Adipocyte (in vitro differentiated cells): ENCODE data around the gene PAPOLA.

ENCODE experiments used
- DNase-seq: peaks from one replicate; pipeline ENCODE4 v3.0.0-alpha.2; 2015; ENCODE audit warnings: low read depth
- H3K27me3 ChIP-seq: replicated peaks from 2 replicates; pipeline ENCODE4 v1.7.0; 2013; ENCODE audit warnings: mild to moderate bottlenecking, low read length, moderate library complexity; ENCODE audit not compliant: control insufficient read depth, insufficient read depth
- H3K36me3 ChIP-seq: 2 replicates; pipeline ENCODE4 v1.7.0; 2013; ENCODE audit warnings: low read length, mild to moderate bottlenecking, moderate library complexity; ENCODE audit not compliant: control insufficient read depth, insufficient read depth, severe bottlenecking
- H3K4me1 ChIP-seq: 2 replicates; pipeline ENCODE4 v1.7.0; 2013; ENCODE audit warnings: mild to moderate bottlenecking, low read length, moderate library complexity; ENCODE audit not compliant: control insufficient read depth, insufficient read depth
- H3K4me3 ChIP-seq: 2 replicates; pipeline ENCODE4 v1.7.0; 2013; ENCODE audit warnings: mild to moderate bottlenecking, low read length, moderate library complexity
- H3K9ac ChIP-seq: 2 replicates; pipeline ENCODE4 v1.7.0; 2013; ENCODE audit warnings: mild to moderate bottlenecking, low read length, moderate library complexity
- H3K9me3 ChIP-seq: 2 replicates; pipeline ENCODE4 v1.7.0; 2013; ENCODE audit warnings: mild to moderate bottlenecking, low read length, moderate library complexity; ENCODE audit not compliant: control insufficient read depth

The PAPOLA gene

DNA sequence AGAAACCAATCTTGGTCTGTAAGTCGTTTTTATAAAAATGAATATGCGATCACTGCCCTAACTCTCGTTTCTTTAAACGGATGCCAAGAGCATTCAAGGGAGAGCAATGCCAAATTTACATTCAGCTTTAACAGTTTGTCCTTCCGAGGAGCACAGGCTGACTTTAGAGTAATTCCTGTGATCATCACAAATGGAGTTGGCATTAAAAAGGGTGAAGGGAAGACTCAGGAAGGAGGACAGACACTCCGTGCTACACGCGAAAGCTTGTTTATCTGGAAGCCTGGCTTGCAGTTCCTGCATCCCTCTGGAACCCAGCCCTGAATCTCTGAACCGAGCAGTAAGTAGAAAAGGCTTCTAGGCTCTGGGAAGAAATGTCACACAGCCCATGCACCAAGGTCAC, 78.4 kb downstream of the PAPOLA start:
- Histone ChIP-seq H3K9ac (no peak overlapping the region), H3K4me1 (no peaks in the 10 kb centered on the region), H3K4me3 (no peak overlapping the region), H3K36me3 (no peaks in the 10 kb centered on the region), H3K9me3 (no peaks in the 10 kb centered on the region), H3K27me3 (peaks cover 20% of the 10 kb centered on the region)
- no peak for DNase-seq

DNA sequence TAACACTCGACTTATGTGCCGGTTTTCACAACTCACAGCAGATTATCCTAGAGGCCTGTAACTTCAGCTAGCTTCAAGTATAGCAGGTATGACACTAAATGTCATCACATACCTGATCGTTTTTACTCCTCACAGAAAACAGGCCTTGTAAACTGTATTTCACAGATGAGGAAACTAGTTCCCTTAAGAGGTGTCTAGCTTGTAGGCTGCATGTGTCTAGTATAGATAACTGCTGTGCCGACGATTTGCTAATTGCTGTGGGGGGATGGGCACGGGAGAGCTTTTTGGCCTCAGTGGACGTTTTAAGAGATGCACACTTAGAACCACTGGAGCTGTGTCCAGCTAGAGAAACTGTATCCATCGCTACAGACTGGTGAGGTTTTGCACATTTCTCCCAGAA, 78.8 kb downstream of the PAPOLA start:
- Histone ChIP-seq H3K36me3 (no peaks in the 10 kb centered on the region), H3K4me3 (no peak overlapping the region), H3K27me3 (peaks cover 25% of the 10 kb centered on the region), H3K9me3 (no peaks in the 10 kb centered on the region), H3K9ac (no peak overlapping the region), H3K4me1 (no peaks in the 10 kb centered on the region)
- no peak for DNase-seq

GRCh38 chr14:96581902-96582301, 79.7 kb downstream of the PAPOLA start:
- DNase-seq: no peak
- Histone ChIP-seq H3K4me1 (no peaks in the 10 kb centered on the region), H3K4me3 (no peak overlapping the region), H3K9me3 (no peaks in the 10 kb centered on the region), H3K27me3 (peaks cover 30% of the 10 kb centered on the region), H3K36me3 (no peaks in the 10 kb centered on the region), H3K9ac (no peak overlapping the region)

- no peaks in the 10 kb centered on the region for H3K9me3 ChIP-seq
- no peak for DNase-seq
- peaks cover 35% of the 10 kb centered on the region for H3K27me3 ChIP-seq
- H3K4me1 ChIP-seq: no peaks in the 10 kb centered on the region
- no peak overlapping the region for H3K9ac ChIP-seq
- H3K36me3 ChIP-seq: no peaks in the 10 kb centered on the region
- no peak overlapping the region for H3K4me3 ChIP-seq
Observed at GRCh38 chr14:96582411-96582961, 80.3 kb downstream of the PAPOLA start.

GRCh38 chr14:96582995-96583394, 80.8 kb downstream of the PAPOLA start:
- Histone ChIP-seq H3K4me1 (no peaks in the 10 kb centered on the region), H3K4me3 (no peak overlapping the region), H3K27me3 (peaks cover 36% of the 10 kb centered on the region), H3K9me3 (no peaks in the 10 kb centered on the region), H3K9ac (no peak overlapping the region), H3K36me3 (no peaks in the 10 kb centered on the region)
- DNase-seq: no peak

DNA sequence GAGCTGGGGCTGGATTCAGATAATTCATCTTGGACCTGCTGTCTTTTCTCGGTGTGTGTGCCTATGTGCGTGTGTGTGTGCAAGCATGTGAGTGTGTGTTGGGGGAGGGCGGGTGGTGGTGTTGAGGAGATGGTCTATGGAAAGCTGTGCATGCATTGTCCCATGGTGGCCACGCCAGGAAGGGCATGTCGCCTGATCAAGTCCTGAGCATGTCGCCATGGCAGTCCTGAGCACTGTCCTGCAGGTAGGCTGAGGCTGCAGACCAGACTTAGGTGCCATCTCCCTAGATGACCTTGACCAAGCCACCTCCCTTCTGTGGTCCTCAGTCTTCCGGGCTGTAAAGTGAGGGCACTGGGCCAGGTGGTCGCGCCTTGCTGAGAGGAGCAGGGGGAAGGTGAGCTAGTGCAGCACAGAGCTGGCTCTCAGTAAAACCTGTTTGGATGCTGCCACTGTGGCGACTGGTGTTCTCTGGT, 81.4 kb downstream of the PAPOLA start:
- Histone ChIP-seq H3K4me1 (no peaks in the 10 kb centered on the region), H3K9ac (no peak overlapping the region), H3K27me3 (peaks cover 36% of the 10 kb centered on the region), H3K9me3 (no peaks in the 10 kb centered on the region), H3K4me3 (no peak overlapping the region), H3K36me3 (no peaks in the 10 kb centered on the region)
- DNase-seq: no peak

DNA sequence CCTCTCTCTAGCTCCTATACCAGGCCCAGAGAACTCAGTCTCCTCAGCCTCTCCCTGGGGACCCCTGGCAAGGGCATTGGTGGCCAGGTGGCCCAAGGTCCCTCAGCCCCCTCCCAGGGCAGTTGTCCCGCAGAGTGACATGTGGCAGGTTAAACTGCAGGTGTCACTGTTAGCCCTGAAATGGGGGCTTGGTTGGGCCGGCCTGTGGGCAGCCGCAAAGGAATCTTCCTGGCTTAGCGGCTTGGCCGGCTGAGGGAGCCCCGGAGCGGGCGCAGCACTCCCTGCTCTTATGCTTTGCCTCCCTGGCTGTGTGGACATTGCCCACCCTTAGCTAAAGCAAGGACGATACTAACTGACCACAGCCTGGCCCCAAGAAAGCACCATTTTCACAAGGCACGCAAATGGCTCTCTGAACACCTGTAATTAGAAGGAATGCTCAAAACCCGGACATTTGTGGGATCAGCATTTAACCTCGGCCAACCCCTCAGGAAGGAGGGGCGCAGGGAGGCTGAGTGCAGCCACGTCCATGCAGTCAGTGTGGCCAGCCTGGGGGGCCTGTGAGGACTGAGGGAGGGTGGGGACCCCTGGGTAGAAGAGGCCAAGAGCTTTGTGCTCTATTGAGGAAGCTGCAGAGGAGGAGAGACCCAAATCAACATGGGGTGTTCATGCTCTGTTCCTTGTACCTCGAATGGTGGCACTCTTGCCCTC, 82.2 kb downstream of the PAPOLA start:
- peaks cover 3% of the 10 kb centered on the region for H3K4me1 ChIP-seq
- H3K27me3 ChIP-seq: peaks cover 36% of the 10 kb centered on the region
- no peaks in the 10 kb centered on the region for H3K36me3 ChIP-seq
- no peak overlapping the region for H3K4me3 ChIP-seq
- peak; percentile 20 for DNase-seq
- H3K9ac ChIP-seq: no peak overlapping the region
- no peaks in the 10 kb centered on the region for H3K9me3 ChIP-seq

- Histone ChIP-seq H3K9me3 (no peaks in the 10 kb centered on the region), H3K4me1 (peaks cover 8% of the 10 kb centered on the region), H3K4me3 (no peak overlapping the region), H3K9ac (no peak overlapping the region), H3K27me3 (peaks cover 36% of the 10 kb centered on the region), H3K36me3 (no peaks in the 10 kb centered on the region)
- DNase-seq: no peak
Observed at GRCh38 chr14:96584907-96585671, 82.9 kb downstream of the PAPOLA start.

DNA sequence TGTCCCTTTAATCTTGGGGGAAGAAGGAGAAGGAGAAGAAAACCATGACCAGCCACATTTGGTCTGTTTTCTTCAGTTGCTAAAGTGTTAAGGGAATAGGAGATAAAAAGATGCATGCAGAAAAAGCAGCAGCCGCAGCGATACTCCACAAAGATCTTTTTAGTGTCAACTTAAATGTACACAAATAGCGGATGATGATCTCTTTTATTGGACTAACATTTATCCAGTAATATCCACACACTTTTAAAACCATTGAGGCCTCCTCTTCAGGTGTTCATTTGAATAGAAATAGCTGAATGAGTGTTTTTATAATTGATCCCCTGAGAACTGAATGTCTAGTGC, 83.5 kb downstream of the PAPOLA start:
- Histone ChIP-seq H3K36me3 (no peaks in the 10 kb centered on the region), H3K4me3 (no peak overlapping the region), H3K4me1 (peaks cover 8% of the 10 kb centered on the region)

GRCh38 chr14:96586056-96586455, 83.9 kb downstream of the PAPOLA start:
- H3K9me3 ChIP-seq: no peaks in the 10 kb centered on the region
- peaks cover 8% of the 10 kb centered on the region for H3K4me1 ChIP-seq
- H3K27me3 ChIP-seq: peaks cover 36% of the 10 kb centered on the region
- DNase-seq: no peak
- no peak overlapping the region for H3K9ac ChIP-seq
- no peaks in the 10 kb centered on the region for H3K36me3 ChIP-seq
- H3K4me3 ChIP-seq: no peak overlapping the region

More for the DNA sequence above, 83.5 kb downstream of the PAPOLA start:
- H3K9ac ChIP-seq: no peak overlapping the region
- DNase-seq: no peak
- H3K9me3 ChIP-seq: no peaks in the 10 kb centered on the region
- peaks cover 36% of the 10 kb centered on the region for H3K27me3 ChIP-seq

- Histone ChIP-seq H3K36me3 (no peaks in the 10 kb centered on the region), H3K4me1 (peaks cover 9% of the 10 kb centered on the region), H3K9me3 (no peaks in the 10 kb centered on the region), H3K9ac (no peak overlapping the region), H3K4me3 (no peak overlapping the region), H3K27me3 (peaks cover 38% of the 10 kb centered on the region)
- no peak for DNase-seq
Observed at GRCh38 chr14:96586921-96587822, 85.0 kb downstream of the PAPOLA start.
